Suprapubic skin (tissue), 4 donors: Measurements from ENCODE around the gene ABCC3. TPM values are rescaled to one million over a fixed set of nuclear protein-coding genes. Genes with fewer than 3 reads are reported as not detected.

Experiments used
- DNase-seq, 2 donors: peaks; one replicate each; pipeline ENCODE4 v3.0.0-alpha.2; 2019; ENCODE audit warnings: low spot score in 2 of 2
- H3K27ac ChIP-seq: fragments of 200-600 bp; sonication (generic); one replicate; pipeline ENCODE4 v1.5.1; 2019
- H3K27me3 ChIP-seq: fragments of 200-600 bp; sonication (generic); one replicate; pipeline ENCODE4 v1.5.1; 2019
- H3K36me3 ChIP-seq: fragments of 200-600 bp; sonication (generic); one replicate; pipeline ENCODE4 v1.5.1; 2019
- H3K4me1 ChIP-seq: fragments of 200-600 bp; sonication (generic); one replicate; pipeline ENCODE4 v1.5.1; 2019
- H3K4me3 ChIP-seq: fragments of 200-600 bp; sonication (generic); one replicate; pipeline ENCODE4 v1.5.1; 2019; ENCODE audit warnings: mild to moderate bottlenecking
- H3K9me3 ChIP-seq: fragments of 200-600 bp; sonication (generic); one replicate; pipeline ENCODE4 v1.5.1; 2019
- CTCF ChIP-seq, 2 donors: fragments of 200-600 bp in 1 of 2; fragments of 450-650 bp in 1 of 2; sonication (generic) in 1 of 2; IDR thresholded peaks; one replicate each; pipeline ENCODE4 v1.5.1; 2016 to 2019; ENCODE audit warnings: antibody characterized with exemption in 2 of 2, mild to moderate bottlenecking in 1 of 2, moderate library complexity in 1 of 2
- EP300 ChIP-seq: sonication (generic); formaldehyde crosslinking; IDR thresholded peaks from one replicate; pipeline ENCODE4 v1.6.1; 2017; ENCODE audit warnings: antibody characterized with exemption
- POLR2A ChIP-seq, 2 donors: fragments of 450-650 bp; IDR thresholded peaks; one replicate each; pipeline ENCODE4 v1.6.1; 2017; ENCODE audit warnings: antibody characterized with exemption in 2 of 2, mild to moderate bottlenecking in 2 of 2, moderate library complexity in 2 of 2
- POLR2AphosphoS5 ChIP-seq, 3 donors: sonication (generic); formaldehyde crosslinking; IDR thresholded peaks; one replicate each; pipeline ENCODE4 v1.6.1; 2017; ENCODE audit warnings: antibody characterized with exemption in 3 of 3
- WGBS: methylation state at CpG from one replicate; pipeline ENCODE4 v1.1.5; 2018; 5-methylcytosine and 5-hydroxymethylcytosine counted together
- total RNA-seq, 4 donors: library from RNA; depleted of rRNA; stranded (reverse); fragments of >200 nt; gene quantifications; one replicate each; pipeline ENCODE4 v1.1.0, GENCODE V29; 2016

ABCC3 gene
- total RNA-seq, 4 donors from 2014 or later, result 31.7 to 113 (median 36.2) TPM

GRCh38 chr17:50728112-50728429 lies 93.4 kb downstream of the ABCC3 start:
- no peak overlapping the region for H3K27ac ChIP-seq

GRCh38 chr17:50728881-50729765 lies 94.4 kb downstream of the ABCC3 start:
- Histone ChIP-seq H3K4me1 (peaks cover 74% of the 10 kb centered on the region), H3K27me3 (no peaks in the 10 kb centered on the region), H3K36me3 (no peaks in the 10 kb centered on the region), H3K9me3 (no peaks in the 10 kb centered on the region), H3K4me3 (no peak overlapping the region), H3K27ac (no peak overlapping the region)
- WGBS, result 64% methylated on average over 5 of the region's 5 CpGs
- no peak for TF ChIP-seq CTCF (IDR thresholded peaks at IDR 0.05)
- no peak for TF ChIP-seq POLR2AphosphoS5 (IDR thresholded peaks at IDR 0.05)
- TF ChIP-seq EP300, result no peak
- no peak for TF ChIP-seq POLR2A (IDR thresholded peaks at IDR 0.05)
- no peak for DNase-seq

More at GRCh38 chr17:50728112-50728429, 93.4 kb downstream of the ABCC3 start:
- 80% methylated on average over 2 of the region's 2 CpGs for WGBS
- H3K4me3 ChIP-seq, result no peak overlapping the region
- H3K9me3 ChIP-seq, result no peaks in the 10 kb centered on the region
- DNase-seq, result no peak
- no peaks in the 10 kb centered on the region for H3K36me3 ChIP-seq
- peaks cover 84% of the 10 kb centered on the region for H3K4me1 ChIP-seq
- TF ChIP-seq POLR2A (IDR thresholded peaks at IDR 0.05), result no peak
- TF ChIP-seq EP300, result no peak
- no peak for TF ChIP-seq CTCF (IDR thresholded peaks at IDR 0.05)
- no peak for TF ChIP-seq POLR2AphosphoS5 (IDR thresholded peaks at IDR 0.05)
- no peaks in the 10 kb centered on the region for H3K27me3 ChIP-seq

DNA sequence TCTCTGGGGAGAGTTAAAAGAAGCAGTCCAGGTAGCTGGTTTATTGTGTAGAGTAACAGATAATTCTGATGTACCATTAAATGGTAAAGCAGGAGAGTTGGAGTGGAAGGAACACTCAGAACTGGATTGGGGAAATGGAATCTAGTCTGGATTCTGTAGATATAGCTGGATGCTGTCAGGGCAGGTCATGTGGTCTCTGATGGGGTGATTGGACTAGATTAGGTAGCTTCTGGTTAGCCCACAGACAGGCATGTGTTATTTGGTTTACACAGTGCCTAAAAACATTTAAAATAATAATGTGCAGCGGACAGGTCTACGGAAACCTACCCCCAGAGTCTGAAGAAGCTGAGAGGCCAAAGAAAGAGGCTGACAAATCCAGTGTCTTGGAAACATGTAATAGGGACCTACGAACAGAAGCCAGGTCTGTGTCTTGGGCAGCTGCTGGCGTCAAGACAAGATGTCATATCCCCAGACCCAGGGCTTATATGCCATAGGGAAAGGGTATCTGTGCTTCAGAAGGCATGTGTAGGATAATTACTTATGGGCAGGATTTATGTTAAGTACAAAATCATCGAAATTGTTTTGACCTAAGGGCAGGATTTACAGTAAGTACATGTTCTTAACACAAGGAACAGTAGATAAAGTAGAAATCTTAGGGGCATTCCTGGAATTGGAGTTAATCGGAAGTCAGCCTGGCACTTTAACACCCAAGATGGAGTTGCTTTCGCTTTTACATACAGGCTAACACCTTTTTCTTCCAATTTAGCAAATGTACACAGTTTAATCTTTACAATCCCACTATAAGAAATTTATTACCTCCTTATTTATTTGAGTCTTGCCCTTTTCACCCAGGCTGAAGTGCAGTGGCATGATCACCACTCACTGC lies 97.1 kb downstream of the ABCC3 start:
- no peak overlapping the region for H3K27ac ChIP-seq
- DNase-seq, result no peak
- H3K36me3 ChIP-seq, result peaks cover 2% of the 10 kb centered on the region
- WGBS, result 55% methylated on average over 7 of the region's 7 CpGs
- no peaks in the 10 kb centered on the region for H3K9me3 ChIP-seq
- TF ChIP-seq CTCF (IDR thresholded peaks at IDR 0.05) (no peak), POLR2A (IDR thresholded peaks at IDR 0.05) (no peak), EP300 (no peak), POLR2AphosphoS5 (IDR thresholded peaks at IDR 0.05) (no peak)
- H3K27me3 ChIP-seq, result no peaks in the 10 kb centered on the region
- peaks cover 55% of the 10 kb centered on the region for H3K4me1 ChIP-seq
- no peak overlapping the region for H3K4me3 ChIP-seq

GRCh38 chr17:50735287-50735686 lies 100.6 kb downstream of the ABCC3 start:
- Histone ChIP-seq H3K36me3 (peaks cover 33% of the 10 kb centered on the region), H3K27me3 (no peaks in the 10 kb centered on the region), H3K9me3 (no peaks in the 10 kb centered on the region), H3K27ac (no peak overlapping the region), H3K4me3 (no peak overlapping the region), H3K4me1 (peaks cover 29% of the 10 kb centered on the region)
- no peak for TF ChIP-seq CTCF (IDR thresholded peaks at IDR 0.05)
- TF ChIP-seq EP300, result no peak
- no peak for TF ChIP-seq POLR2AphosphoS5 (IDR thresholded peaks at IDR 0.05)
- TF ChIP-seq POLR2A (IDR thresholded peaks at IDR 0.05), result no peak
- 77% methylated on average over 3 of the region's 3 CpGs for WGBS
- no peak for DNase-seq
